HG02759 (cell line): Measurements from ENCODE around the gene GAS6.

Source experiments
- ATAC-seq: cut with Tn5 transposase; IDR thresholded peaks from one replicate; pipeline ENCODE4 v1.9.1; 2021; ENCODE audit warnings: mild to moderate bottlenecking, moderate library complexity; ENCODE audit not compliant: unreplicated experiment

GAS6 gene

GRCh38 chr13:113822266-113822665 lies 41.6 kb downstream of the GAS6 start:
- no peak for ATAC-seq

DNA sequence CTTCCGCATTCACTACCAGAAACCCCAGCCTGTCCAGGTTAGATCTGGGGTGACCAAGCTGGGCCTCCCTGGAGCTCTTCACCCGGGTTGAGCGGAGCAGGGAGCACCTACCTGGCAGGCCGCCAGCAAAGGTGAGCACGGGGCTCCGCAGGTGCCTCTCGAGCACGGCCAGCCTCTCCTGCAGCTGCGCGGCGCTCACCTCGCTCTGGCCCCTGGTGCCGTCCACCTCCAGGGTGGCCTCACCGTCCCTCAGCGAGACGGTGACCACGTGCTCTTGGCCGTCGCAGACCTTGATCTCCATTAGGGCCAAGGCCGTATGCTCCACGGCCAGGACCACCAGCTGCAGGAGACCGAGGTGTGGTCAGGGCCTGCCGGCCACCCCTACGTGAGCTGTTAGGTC lies 42.0 kb downstream of the GAS6 start:
- no peak for ATAC-seq

DNA sequence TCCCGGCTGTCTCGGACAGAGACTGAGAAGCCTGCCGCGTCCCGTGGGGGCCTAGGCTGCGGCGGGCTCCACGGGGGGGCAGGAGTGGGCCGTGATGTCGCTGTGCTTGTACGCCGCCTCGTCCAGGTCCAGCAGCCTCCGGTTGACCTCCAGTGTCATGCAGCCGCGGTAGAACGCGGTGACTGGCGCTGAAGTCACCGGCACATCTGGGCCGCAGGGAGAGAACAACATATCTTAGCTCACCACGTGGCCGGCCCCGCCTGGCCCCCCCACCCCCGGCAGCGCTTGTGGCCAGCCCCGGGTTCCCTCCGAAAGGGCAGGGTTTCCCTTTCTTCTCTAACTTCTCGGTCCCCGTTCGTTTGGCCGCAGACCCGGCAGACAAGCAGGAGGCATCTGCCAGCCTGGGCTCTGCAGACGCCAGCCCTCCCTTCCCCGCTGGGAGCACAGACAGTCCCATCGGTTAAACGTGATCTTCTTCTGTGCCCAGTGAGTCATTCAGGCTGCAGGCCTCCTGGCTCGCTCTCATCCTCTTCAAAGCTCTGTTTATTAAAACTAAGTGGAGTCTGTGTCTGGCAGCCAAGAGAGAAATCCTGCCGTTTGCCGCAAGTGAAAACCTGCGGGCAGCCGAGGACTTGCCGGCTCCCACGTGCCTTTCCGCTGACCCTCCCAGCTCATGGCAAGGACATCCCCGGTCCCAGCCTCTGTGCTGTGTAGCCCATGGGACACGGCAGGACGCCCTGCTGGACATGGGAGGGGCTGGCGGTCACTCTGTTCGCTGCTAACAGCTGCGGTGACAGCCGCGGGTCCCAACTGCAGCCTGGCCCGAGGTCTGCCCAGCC lies 42.8 kb downstream of the GAS6 start:
- ATAC-seq = no peak

DNA sequence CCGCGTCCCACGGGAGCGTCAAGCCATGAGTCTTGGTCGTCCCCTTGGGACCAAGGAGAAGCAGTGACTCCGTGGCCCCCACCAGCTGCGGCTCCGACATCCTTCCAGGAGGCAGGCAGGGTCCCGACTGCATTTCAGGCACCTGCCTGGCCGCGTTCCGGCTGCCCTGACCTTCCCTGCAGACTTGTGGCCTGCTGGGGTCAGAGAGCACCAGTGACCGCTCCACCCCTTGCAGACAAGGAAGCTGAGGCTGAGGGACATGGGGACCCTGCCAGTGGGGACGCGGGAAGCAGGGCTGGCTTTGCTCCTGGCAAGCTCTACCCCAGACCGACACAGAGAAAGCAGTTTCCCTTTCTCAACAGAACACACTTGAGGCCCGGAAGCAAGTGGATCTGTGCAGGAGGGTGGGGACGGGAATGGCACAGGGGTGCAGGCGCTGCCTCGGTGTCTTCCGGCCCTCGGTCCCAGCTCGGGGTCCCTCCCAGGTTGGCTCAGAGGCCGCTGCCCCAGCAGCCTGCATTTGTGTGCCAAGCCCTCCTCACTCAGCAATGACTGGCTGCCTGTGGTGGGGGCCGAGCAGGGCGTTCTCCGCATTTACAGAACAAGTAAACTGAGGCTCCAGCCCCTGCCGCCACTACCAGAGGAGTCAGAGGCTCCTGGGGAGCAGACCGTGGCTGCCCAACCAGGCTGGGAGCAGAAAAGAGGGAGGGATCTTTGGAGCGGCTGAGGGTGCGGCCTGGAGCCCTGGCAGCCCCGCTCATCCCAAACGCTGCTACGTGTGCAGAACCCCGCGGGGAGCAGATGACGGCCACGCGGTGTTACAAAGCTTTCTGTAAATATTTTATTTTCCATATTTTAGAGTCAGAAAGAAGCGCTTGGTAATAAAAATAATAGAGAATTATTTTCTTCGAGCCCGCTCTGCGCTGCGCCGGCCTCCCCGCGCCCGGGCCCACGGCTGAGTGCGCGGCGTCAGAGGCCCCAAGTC lies 43.9 kb downstream of the GAS6 start:
- ATAC-seq = no peak

- ATAC-seq = no peak
Observed at GRCh38 chr13:113819341-113819730, 44.5 kb downstream of the GAS6 start.

DNA sequence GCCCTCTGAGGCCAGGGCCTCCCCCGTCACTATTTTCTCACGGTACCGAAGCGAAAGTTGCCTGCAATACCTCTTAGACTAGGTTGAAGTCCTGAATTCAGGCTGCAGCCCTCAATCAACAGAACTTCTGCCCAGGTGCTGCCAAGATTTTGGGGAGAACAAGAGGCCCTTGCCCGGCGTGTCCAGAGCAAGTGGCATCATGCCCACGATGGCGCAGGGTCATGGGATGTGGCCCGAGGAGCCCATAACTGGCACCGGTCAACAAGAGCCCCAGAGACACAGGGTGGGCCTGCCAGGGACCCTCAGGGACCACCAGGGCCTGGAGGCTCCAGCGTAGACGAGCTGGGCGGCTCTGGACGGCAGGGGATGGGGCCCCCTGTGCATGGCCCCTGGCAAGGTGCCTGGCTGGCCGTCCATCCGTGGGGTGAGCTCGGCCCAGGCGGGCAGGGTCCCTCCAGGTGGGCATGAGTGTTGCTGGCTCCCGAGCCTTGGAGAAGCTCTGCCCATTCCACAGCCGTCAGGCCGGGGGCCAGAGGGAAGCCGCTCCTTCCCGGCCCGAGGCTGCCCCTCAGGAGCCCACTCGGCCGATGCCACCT lies 45.1 kb downstream of the GAS6 start:
- no peak for ATAC-seq

GRCh38 chr13:113817860-113818691 lies 45.8 kb downstream of the GAS6 start:
- ATAC-seq = no peak

- ATAC-seq = peak; percentile 54
Observed at GRCh38 chr13:113816946-113817859, 46.7 kb downstream of the GAS6 start.

DNA sequence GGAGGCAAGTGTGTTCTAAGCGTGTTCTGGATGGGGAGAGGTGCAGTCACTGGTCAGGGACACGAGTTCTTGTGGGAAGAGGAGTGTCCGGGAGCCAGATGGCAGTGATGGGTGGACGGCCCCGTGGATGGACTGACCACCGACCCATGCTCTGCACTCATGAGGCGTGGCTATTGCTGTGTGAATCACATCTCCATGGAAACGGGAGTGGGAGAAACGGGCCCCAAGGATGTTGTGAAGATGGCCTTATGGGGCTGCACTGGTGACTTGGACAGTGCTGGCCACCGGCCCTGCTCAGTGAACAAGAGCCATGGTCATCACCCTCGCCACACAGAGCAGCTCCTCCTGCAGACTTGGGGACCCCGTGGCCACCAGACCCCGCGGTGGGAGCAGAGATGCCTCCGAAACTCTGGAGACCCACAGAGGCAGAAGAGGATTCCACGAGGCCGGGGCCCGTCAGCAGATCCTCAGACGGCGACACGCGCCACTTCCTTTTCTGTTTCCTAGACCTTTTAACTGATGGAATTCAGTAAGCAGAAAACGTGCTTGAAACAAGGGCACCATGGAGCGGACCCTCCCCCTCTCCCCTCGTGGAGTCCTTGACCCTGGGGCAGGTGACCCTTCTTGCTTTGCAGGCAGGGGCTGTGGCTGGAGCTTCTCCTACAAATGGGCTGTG lies 47.5 kb downstream of the GAS6 start:
- no peak for ATAC-seq

DNA sequence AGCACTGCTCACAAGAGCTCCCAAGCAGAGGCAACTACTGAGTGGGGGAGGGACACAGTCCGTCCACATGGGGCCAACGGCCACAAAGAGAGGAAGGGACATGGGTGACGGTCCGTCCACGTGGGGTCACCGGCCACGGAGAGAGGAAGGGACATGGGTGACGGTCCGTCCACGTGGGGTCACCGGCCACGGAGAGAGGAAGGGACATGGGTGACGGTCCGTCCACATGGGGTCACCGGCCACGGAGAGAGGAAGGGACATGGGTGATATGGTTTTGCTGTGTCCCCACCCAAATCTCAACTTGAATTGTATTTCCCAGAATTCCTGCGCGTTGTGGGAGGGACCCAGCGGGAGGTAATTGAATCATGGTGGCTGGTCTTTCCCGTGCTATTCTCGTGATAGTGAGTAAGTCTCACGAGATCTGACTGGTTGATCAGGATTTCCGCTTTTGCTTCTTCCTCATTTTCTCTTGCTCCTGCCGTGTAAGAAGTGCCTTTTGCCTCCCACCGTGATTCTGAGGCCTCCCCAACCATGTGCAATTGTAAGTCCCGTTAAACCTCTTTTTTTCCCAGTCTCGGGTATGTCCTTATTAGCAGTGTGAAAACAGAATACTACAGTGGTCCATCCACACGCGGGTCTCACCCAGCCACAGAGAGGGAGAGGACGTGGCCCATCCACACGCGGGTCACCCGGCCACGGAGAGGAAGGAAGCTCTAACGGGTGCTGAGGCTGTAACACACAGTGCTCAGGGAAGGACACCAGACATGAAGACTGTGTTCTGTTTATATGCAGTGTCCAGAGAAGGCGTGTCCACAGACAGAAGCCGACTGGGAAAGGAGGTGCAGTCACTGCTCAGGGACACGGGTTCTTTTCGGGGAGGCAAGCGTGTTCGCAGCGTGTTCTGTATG lies 48.5 kb downstream of the GAS6 start:
- ATAC-seq = no peak

GRCh38 chr13:113814435-113814821 lies 49.4 kb downstream of the GAS6 start:
- no peak for ATAC-seq

DNA sequence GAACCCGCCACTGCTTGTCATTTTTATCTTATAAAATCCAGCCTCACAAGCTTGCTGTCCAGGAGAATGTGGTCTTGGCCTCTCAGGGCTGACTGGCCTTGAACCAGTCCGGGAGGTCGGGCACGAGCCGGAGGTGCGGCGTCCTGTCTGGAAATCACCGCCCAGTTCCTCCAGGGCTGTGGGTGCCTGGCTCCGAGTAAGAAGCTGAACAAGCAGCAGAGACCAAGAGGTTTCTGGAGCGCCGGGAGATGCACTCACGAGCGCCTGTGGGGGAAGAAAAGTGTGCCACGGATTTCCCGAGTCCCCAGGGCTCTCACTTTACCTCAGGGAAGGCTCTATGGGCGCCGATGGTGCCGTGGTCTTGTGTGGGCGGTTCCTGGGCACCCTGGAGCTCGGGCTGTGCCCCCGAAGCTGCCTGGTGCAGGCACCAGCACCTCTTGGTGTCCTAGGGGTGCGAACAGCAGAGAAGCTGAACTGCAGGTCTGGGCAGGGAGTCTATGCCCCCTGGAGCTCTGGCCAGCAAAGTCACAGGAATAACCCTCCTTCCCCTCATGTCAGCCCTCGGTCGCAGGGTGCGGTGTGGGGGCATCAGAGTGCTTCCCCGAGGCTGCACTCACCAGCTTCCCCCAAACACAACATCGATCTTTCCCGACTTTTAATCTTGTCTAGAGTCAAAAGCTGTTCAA lies 50.0 kb downstream of the GAS6 start:
- ATAC-seq = no peak

DNA sequence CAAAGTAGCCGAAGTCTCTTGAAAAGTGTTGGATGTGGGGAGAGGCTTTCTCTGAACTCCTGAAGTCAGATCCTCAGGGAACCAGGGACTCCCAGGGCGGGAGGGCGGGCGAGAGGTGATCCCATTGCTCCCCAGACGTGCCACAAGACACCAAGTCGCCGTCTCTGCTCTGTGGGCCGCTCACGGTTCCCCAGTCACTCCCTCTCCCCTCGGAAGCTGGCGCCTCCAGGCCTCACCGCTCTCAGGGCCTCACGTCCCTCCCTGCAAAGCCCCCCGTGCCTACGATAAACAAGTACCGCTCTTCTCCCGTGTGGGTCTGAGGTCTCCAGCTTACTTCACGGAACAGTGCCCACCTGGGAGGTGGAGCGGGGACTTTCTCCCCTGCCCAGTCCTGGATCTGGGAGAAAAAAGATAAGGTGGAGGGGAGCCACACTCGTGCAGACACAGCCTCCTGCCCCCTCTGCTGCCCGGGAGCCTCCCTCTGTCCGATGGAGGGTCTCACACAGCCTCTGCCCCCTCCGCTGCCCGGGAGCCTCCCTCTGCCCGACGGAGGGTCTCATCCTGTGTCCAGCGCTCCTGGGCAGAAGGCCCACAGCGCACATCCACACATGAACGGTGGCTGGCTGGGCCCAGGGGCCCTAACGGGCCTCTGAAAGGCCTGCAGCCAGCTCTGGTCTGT lies 50.7 kb downstream of the GAS6 start:
- no peak for ATAC-seq

DNA sequence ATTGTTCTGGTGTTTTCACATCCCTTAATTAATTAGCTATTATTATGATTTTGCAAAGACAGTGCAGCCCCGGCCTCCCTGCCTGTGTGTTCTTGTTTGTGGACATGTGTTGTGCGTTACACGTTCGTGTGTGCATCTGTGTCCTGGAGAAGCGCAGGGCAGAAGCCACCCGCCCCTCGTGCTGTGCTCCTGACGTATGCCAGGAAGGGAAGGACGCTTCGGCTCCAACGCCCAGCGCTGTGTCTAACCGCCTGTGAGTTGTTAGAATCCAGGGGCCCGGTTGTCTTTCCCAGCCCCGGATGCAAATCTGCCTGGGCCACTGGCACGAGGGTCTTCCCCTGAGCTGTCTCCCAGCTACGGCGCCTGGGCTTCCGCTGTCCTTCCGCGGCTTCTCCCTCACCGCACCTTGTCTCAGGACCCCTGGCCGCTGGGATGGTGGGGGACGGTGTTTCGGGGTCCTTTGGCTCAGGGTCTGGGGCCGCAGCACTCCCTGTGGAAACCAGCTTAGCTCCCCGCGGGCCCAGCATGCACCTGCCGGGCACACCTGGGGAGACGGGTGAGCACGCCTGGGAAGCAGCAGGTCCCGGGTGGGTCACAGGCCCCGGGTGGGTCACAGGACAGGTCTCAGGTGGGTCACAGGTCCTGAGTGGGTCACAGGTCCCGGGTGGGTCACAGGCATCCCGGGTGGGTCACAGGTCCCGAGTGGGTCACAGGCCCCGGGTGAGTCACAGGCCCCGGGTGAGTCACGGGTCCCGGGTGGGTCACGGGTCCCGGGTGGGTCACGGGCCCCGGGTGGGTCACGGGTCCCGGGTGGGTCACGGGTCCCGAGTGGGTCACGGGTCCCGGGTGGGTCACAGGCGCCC lies 51.5 kb downstream of the GAS6 start:
- no peak for ATAC-seq

DNA sequence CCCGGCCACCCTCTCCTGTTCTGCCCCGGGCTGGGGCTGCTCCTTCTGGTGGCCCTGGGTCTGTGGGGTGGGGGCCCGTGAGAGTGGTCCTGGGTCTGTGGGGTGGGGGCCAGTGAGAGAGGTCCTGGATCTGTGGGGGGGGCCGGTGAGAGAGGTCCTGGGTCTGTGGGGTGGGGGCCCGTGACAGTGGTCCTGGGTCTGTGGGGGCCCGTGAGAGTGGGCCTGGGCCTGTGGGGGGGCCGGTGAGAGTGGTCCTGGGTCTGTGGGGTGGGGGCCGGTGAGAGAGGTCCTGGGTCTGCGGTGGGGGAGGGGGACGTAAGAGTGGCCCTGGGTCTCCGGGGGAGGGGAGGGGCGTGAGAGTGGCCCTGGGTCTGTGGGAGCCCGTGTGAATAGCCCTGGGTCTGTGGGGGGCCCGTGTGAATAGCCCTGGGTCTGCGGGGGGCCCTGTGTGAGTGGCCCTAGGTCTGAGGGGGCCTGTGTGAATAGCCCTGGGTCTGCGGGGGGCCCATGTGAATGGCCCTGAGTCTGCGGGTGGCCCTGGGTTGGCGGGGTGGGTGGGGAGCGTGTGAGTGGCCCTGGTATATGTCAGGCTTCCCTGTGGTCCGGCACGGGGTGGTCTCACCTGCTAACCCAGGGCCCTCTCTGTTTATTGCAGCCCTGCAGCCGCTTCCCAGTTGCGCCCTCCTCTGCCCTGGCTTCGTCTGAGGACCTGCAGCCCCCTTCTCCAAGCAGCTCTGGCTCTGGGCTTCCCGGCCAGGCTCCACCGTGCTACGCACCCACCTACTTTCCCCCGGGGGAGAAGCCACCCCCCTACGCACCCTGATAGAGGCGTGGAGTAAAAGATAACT lies 52.6 kb downstream of the GAS6 start:
- ATAC-seq = no peak
